Hepatocyte (in vitro differentiated cells): ENCODE data around the gene ADSL. TPM values are rescaled to one million over a fixed set of nuclear protein-coding genes. Genes with fewer than 3 reads are reported as not detected.

ENCODE experiments used
- DNase-seq: peaks from one replicate; pipeline ENCODE4 v3.0.0-alpha.2; 2016; ENCODE audit warnings: low spot score
- H2AFZ ChIP-seq: fragments of 200-600 bp; sonication (generic); 2 replicates; pipeline ENCODE4 v1.6.0; 2016; ENCODE audit warnings: antibody characterized with exemption, mild to moderate bottlenecking
- H3K27ac ChIP-seq: fragments of 200-600 bp; sonication (generic); 2 replicates; pipeline ENCODE4 v1.5.1; 2016; ENCODE audit warnings: mild to moderate bottlenecking
- H3K27me3 ChIP-seq: fragments of 200-600 bp; sonication (generic); 2 replicates; pipeline ENCODE4 v1.6.1; 2016
- H3K36me3 ChIP-seq: fragments of 200-600 bp; sonication (generic); replicated peaks from 2 replicates; pipeline ENCODE4 v1.5.1; 2016; ENCODE audit warnings: low read depth; ENCODE audit not compliant: insufficient read depth
- H3K4me1 ChIP-seq: fragments of 200-600 bp; sonication (generic); 2 replicates; pipeline ENCODE4 v1.5.1; 2016; ENCODE audit warnings: mild to moderate bottlenecking, moderate library complexity; ENCODE audit not compliant: insufficient read depth
- H3K4me2 ChIP-seq: fragments of 200-600 bp; sonication (generic); 2 replicates; pipeline ENCODE4 v1.6.0; 2016
- H3K4me3 ChIP-seq: fragments of 200-600 bp; sonication (generic); 2 replicates; pipeline ENCODE4 v1.5.1; 2016; ENCODE audit warnings: mild to moderate bottlenecking
- H3K79me2 ChIP-seq: fragments of 200-600 bp; sonication (generic); 2 replicates; pipeline ENCODE4 v1.6.0; 2017; ENCODE audit warnings: mild to moderate bottlenecking
- H3K9me2 ChIP-seq: fragments of 200-600 bp; sonication (generic); replicated peaks from 2 replicates; pipeline ENCODE4 v1.6.0; 2017; ENCODE audit warnings: mild to moderate bottlenecking; ENCODE audit not compliant: insufficient read depth
- H3K9me3 ChIP-seq: fragments of 200-600 bp; sonication (generic); 2 replicates; pipeline ENCODE4 v1.5.1; 2016; ENCODE audit warnings: low read depth, mild to moderate bottlenecking
- H4K20me1 ChIP-seq: fragments of 200-600 bp; sonication (generic); 2 replicates; pipeline ENCODE4 v1.6.0; 2016; ENCODE audit warnings: mild to moderate bottlenecking; ENCODE audit not compliant: insufficient read depth, poor library complexity, severe bottlenecking
- EZH2 ChIP-seq: fragments of 200-600 bp; sonication (generic); IDR thresholded peaks from 2 replicates; pipeline ENCODE4 v1.6.1; 2016; ENCODE audit warnings: antibody characterized with exemption, mild to moderate bottlenecking, borderline replicate concordance
- EZH2phosphoT487 ChIP-seq: fragments of 200-600 bp; sonication (generic); IDR thresholded peaks from one replicate; pipeline ENCODE4 v1.6.1; 2018; ENCODE audit warnings: antibody characterized with exemption, mild to moderate bottlenecking, low read depth, moderate library complexity; ENCODE audit not compliant: unreplicated experiment, severe bottlenecking
- WGBS: methylation state at CpG from one replicate; pipeline ENCODE4 v1.1.6; 2016; ENCODE audit warnings: low lambda C conversion rate; ENCODE audit errors: missing lambda C conversion rate; 5-methylcytosine and 5-hydroxymethylcytosine counted together
- polyA plus RNA-seq: library from polyadenylated mRNA; unstranded; fragments of >200 nt; fragmentation: Nextera tagmentation; extraction: Ambion mirVana; gene quantifications from 2 replicates; pipeline ENCODE4 v1.2.1, GENCODE V29; 2016
- total RNA-seq: library from RNA; depleted of rRNA; stranded (reverse); fragments of >200 nt; gene quantifications from 2 replicates; pipeline ENCODE4 v1.2.3, GENCODE V29; 2014
- TF ChIP-seq, protein P1 (sequence below): fragments of 200-600 bp; sonication (generic); IDR thresholded peaks from 2 replicates; pipeline ENCODE4 v1.5.1; 2016; ENCODE audit warnings: antibody characterized with exemption, mild to moderate bottlenecking; ENCODE audit not compliant: poor library complexity

ADSL gene
- total and polyA plus RNA-seq, 2 experiments from 2014 or later: 54.8 to 81.8 TPM

DNA sequence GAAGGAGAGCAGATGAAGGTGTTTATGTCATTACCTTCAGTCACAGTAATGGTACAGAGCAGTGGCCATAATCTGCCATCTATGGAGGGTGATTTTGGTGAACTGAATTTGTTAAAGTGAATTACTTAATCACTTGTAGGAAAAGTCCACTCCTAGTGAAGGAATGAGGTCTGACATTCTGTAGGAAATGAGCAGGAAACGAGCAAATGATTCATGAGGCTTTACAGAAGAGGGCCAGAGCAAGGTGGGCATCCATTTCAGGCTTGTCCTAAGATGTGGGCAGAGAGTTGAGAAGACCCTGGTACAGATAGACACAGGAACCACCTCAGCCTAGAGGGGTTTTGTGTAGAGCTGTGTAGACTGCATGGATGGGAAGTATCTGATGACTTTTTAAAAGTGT is 18.1 kb downstream of the ADSL start:
- H3K36me3 ChIP-seq: peaks cover 4% of the 10 kb centered on the region
- no peak overlapping the region for H3K4me3 ChIP-seq
- H3K9me3 ChIP-seq: no peaks in the 10 kb centered on the region
- no peaks in the 10 kb centered on the region for H4K20me1 ChIP-seq
- no peaks in the 10 kb centered on the region for H3K79me2 ChIP-seq
- no peaks in the 10 kb centered on the region for H3K4me1 ChIP-seq
- TF ChIP-seq, protein P1, sequence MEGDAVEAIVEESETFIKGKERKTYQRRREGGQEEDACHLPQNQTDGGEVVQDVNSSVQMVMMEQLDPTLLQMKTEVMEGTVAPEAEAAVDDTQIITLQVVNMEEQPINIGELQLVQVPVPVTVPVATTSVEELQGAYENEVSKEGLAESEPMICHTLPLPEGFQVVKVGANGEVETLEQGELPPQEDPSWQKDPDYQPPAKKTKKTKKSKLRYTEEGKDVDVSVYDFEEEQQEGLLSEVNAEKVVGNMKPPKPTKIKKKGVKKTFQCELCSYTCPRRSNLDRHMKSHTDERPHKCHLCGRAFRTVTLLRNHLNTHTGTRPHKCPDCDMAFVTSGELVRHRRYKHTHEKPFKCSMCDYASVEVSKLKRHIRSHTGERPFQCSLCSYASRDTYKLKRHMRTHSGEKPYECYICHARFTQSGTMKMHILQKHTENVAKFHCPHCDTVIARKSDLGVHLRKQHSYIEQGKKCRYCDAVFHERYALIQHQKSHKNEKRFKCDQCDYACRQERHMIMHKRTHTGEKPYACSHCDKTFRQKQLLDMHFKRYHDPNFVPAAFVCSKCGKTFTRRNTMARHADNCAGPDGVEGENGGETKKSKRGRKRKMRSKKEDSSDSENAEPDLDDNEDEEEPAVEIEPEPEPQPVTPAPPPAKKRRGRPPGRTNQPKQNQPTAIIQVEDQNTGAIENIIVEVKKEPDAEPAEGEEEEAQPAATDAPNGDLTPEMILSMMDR: no peak
- TF ChIP-seq EZH2phosphoT487 (no peak), EZH2 (no peak)
- no peak overlapping the region for H3K27ac ChIP-seq
- H2AFZ ChIP-seq: no peak overlapping the region
- WGBS: 84% methylated on average over 1 of the region's 1 CpG
- no peaks in the 10 kb centered on the region for H3K9me2 ChIP-seq
- no peak overlapping the region for H3K4me2 ChIP-seq
- no peaks in the 10 kb centered on the region for H3K27me3 ChIP-seq
- no peak for DNase-seq

- Histone ChIP-seq H3K9me3 (no peaks in the 10 kb centered on the region), H3K27me3 (no peaks in the 10 kb centered on the region), H2AFZ (no peak overlapping the region), H3K9me2 (no peaks in the 10 kb centered on the region), H3K4me1 (no peaks in the 10 kb centered on the region), H3K4me3 (no peak overlapping the region), H3K4me2 (no peak overlapping the region), H3K27ac (no peak overlapping the region), H3K36me3 (peaks cover 4% of the 10 kb centered on the region), H4K20me1 (no peaks in the 10 kb centered on the region), H3K79me2 (peaks cover 1% of the 10 kb centered on the region)
- 97% methylated on average over 2 of the region's 2 CpGs for WGBS
- no peak for DNase-seq
- TF ChIP-seq EZH2phosphoT487: no peak
- TF ChIP-seq, protein P1: no peak
- no peak for TF ChIP-seq EZH2
These were observed 19.8 kb downstream of the ADSL start for GRCh38 chr22:40366068-40366467.

- no peaks in the 10 kb centered on the region for H3K9me3 ChIP-seq
- no peak for DNase-seq
- H3K4me3 ChIP-seq: no peak overlapping the region
- H3K4me1 ChIP-seq: no peaks in the 10 kb centered on the region
- TF ChIP-seq, protein P1: no peak
- TF ChIP-seq EZH2phosphoT487 (no peak), EZH2 (no peak)
- no peaks in the 10 kb centered on the region for H4K20me1 ChIP-seq
- H3K79me2 ChIP-seq: peaks cover 10% of the 10 kb centered on the region
- no peak overlapping the region for H2AFZ ChIP-seq
- no peak overlapping the region for H3K4me2 ChIP-seq
- WGBS: 93% methylated on average over 6 of the region's 6 CpGs
- no peaks in the 10 kb centered on the region for H3K9me2 ChIP-seq
- H3K27me3 ChIP-seq: no peaks in the 10 kb centered on the region
- H3K36me3 ChIP-seq: peaks cover 4% of the 10 kb centered on the region
- H3K27ac ChIP-seq: no peak overlapping the region
These were observed 21.0 kb downstream of the ADSL start for GRCh38 chr22:40367342-40367741.

- Histone ChIP-seq H3K4me2 (no peak overlapping the region), H3K9me2 (no peaks in the 10 kb centered on the region), H3K27ac (no peak overlapping the region), H3K9me3 (no peaks in the 10 kb centered on the region), H2AFZ (no peak overlapping the region), H4K20me1 (no peaks in the 10 kb centered on the region), H3K4me3 (no peak overlapping the region), H3K79me2 (peaks cover 16% of the 10 kb centered on the region), H3K27me3 (no peaks in the 10 kb centered on the region), H3K36me3 (peaks cover 4% of the 10 kb centered on the region), H3K4me1 (no peaks in the 10 kb centered on the region)
- DNase-seq: no peak
- WGBS: 94% methylated on average over 6 of the region's 6 CpGs
- no peak for TF ChIP-seq EZH2phosphoT487
These were observed 21.7 kb downstream of the ADSL start for GRCh38 chr22:40368016-40368415.
